Measurements from ENCODE around the gene MRGPRX2. TPM values are rescaled to one million over a fixed set of nuclear protein-coding genes. Genes with fewer than 3 reads are reported as not detected.

Gene MRGPRX2
- total and polyA plus RNA-seq, 9 of the 15 experiments (the other 6 are each of a cell fraction or from before 2014, with no cell fraction given), result not detected

- Histone ChIP-seq H3K4me3 (no peak overlapping the region), H3K36me3 (ENCODE audit: control insufficient read depth, insufficient read depth, low read length) (no peaks in the 10 kb centered on the region), H3K4me2 (ENCODE audit: insufficient read depth, low read length) (no peak overlapping the region), H2AFZ (ENCODE audit: low read depth, low read length) (no peak overlapping the region), H4K20me1 (replicated peaks; ENCODE audit: control insufficient read depth, insufficient read depth, low read length) (no peaks in the 10 kb centered on the region), H3K9me3 (replicated peaks; ENCODE audit: control insufficient read depth, insufficient read depth, low read depth, low read length) (no peaks in the 10 kb centered on the region), H3K27ac (ENCODE audit: extremely low read depth, low read depth, low read length) (no peak overlapping the region), H3K79me2 (ENCODE audit: control insufficient read depth, insufficient read depth, low read length) (no peaks in the 10 kb centered on the region), H3K9ac (ENCODE audit: insufficient read depth in 1 of 2, low read depth in 2 of 2, low read length in 2 of 2) (no peak overlapping the region), H3K9me1 (ENCODE audit: control insufficient read depth, insufficient read depth, low read length) (no peaks in the 10 kb centered on the region), H3K4me1 (replicated peaks in 1 of 2; ENCODE audit: control insufficient read depth in 2 of 2, insufficient read depth in 2 of 2, low read length in 2 of 2) (no peaks in the 10 kb centered on the region), H3K27me3 (ENCODE audit: control insufficient read depth in 2 of 2, insufficient read depth in 2 of 2, low read length in 2 of 2) (peaks cover 0 to 16% of the 10 kb centered on the region in 2 experiments; a peak in 4 of 5 replicates)
- no peak for TF ChIP-seq ZFPM2 (CRISPR knock-in tag; IDR thresholded peaks at IDR 0.05)
- in situ Hi-C loops (cut with MboI) (no loop called here), intact Hi-C loops (cut with micrococcal nuclease) (no loop called here)
- DNase-seq (ENCODE audit: extremely low read depth in 1 of 4, low spot score in 3 of 4) (no peak), FAIRE-seq (no peak), ATAC-seq (no peak)
- WGBS (ENCODE audit: insufficient coverage, low coverage, missing lambda C conversion rate), result 0% methylated on average over 1 of the region's 1 CpG
- no TSS peak for BruUV-seq (replicated peaks)
- POLR2A ChIA-PET, result no interaction called here
- CTCF ChIA-PET (ENCODE audit: low intra/inter-chr PET ratio), result no interaction called here
Measured at GRCh38 chr11:19091366-19091765, 30.8 kb upstream of the MRGPRX2 start.

GRCh38 chr11:19089421-19089820 is 28.9 kb upstream of the MRGPRX2 start:
- ChIA-PET POLR2A (interaction anchor here (1.0 kb wide), 1 partner anchor 14 kb away, joined by 3 read pairs; no protein-coding TSS in a partner anchor), CTCF (ENCODE audit: low intra/inter-chr PET ratio) (interaction anchor here (0.6 kb wide), 1 partner anchor 245 kb away, joined by 3 read pairs; no protein-coding TSS in a partner anchor)
- no peak for FAIRE-seq
- Histone ChIP-seq H3K27me3 (ENCODE audit: control insufficient read depth in 2 of 2, insufficient read depth in 2 of 2, low read length in 2 of 2) (peaks cover 0 to 13% of the 10 kb centered on the region in 2 experiments; a peak in 4 of 5 replicates), H3K4me1 (replicated peaks in 1 of 2; ENCODE audit: control insufficient read depth in 2 of 2, insufficient read depth in 2 of 2, low read length in 2 of 2) (no peaks in the 10 kb centered on the region), H4K20me1 (replicated peaks; ENCODE audit: control insufficient read depth, insufficient read depth, low read length) (no peaks in the 10 kb centered on the region), H3K27ac (ENCODE audit: extremely low read depth, low read depth, low read length) (no peak overlapping the region), H3K9me3 (replicated peaks; ENCODE audit: control insufficient read depth, insufficient read depth, low read depth, low read length) (no peaks in the 10 kb centered on the region), H3K4me3 (no peak overlapping the region), H3K36me3 (ENCODE audit: control insufficient read depth, insufficient read depth, low read length) (no peaks in the 10 kb centered on the region), H3K4me2 (ENCODE audit: insufficient read depth, low read length) (no peak overlapping the region), H3K79me2 (ENCODE audit: control insufficient read depth, insufficient read depth, low read length) (no peaks in the 10 kb centered on the region), H3K9ac (ENCODE audit: insufficient read depth in 1 of 2, low read depth in 2 of 2, low read length in 2 of 2) (no peak overlapping the region), H3K9me1 (ENCODE audit: control insufficient read depth, insufficient read depth, low read length) (no peaks in the 10 kb centered on the region), H2AFZ (ENCODE audit: low read depth, low read length) (no peak overlapping the region)
- WGBS (ENCODE audit: insufficient coverage, low coverage, missing lambda C conversion rate), result 12% methylated on average over 5 of the region's 5 CpGs
- no peak for DNase-seq (ENCODE audit: extremely low read depth in 1 of 4, low spot score in 3 of 4)
- intact Hi-C loops (cut with micrococcal nuclease) (no loop called here), in situ Hi-C loops (cut with MboI) (no loop called here)
- ATAC-seq, result no peak
- no TSS peak for BruUV-seq (replicated peaks)
- no peak for TF ChIP-seq RBBP5 (IDR thresholded peaks at IDR 0.05; ENCODE audit: borderline replicate concordance, insufficient read depth, low read length, poor library complexity, severe bottlenecking)
- no peak for TF ChIP-seq HINFP (tag; conservative IDR thresholded peaks at IDR 0.05; ENCODE audit: low read depth)
- no peak for TF ChIP-seq BMI1 (IDR thresholded peaks at IDR 0.05; ENCODE audit: low read length)
- no peak for TF ChIP-seq ZNF407 (IDR thresholded peaks at IDR 0.05; ENCODE audit: low read depth)
